Caco-2 (cell line): ENCODE results near the gene INAFM2. TPM values are rescaled to one million over a fixed set of nuclear protein-coding genes. Genes with fewer than 3 reads are reported as not detected.

Experiments used
- BruUV-seq: library from RNA; stranded (reverse); fragments of 400-500 nt; replicated peaks from 2 replicates; lab custom pipeline; 2021; lab: Mats Ljungman, UMichigan
- CTCF ChIA-PET: fragments of 300-600 bp; sonication (Branson Sonifier 250); formaldehyde crosslinking; loops from one replicate; lab custom pipeline; 2022; ENCODE audit warnings: antibody characterized with exemption; lab: Charles Lee
- POLR2A ChIA-PET: fragments of 300-600 bp; sonication (Branson Sonifier 250); formaldehyde crosslinking; loops from one replicate; lab custom pipeline; 2022; ENCODE audit warnings: antibody characterized with exemption; lab: Charles Lee
- DNase-seq, 2 experiments: peaks; one replicate each; pipeline versions ENCODE4 v3.0.0 to v3.0.0-alpha.2; 2020 to 2022
- H3K27me3 ChIP-seq: replicated peaks from 2 replicates; pipeline ENCODE4 v1.6.0; 2011; ENCODE audit warnings: low read length; ENCODE audit not compliant: control insufficient read depth, insufficient read depth
- H3K36me3 ChIP-seq: 2 replicates; pipeline ENCODE4 v1.5.1; 2011; ENCODE audit warnings: low read length; ENCODE audit not compliant: control insufficient read depth, insufficient read depth
- H3K4me1 ChIP-seq: fragments of 250-450 bp; sonication (Bioruptor Pico); 2 replicates; pipeline ENCODE4 v1.5.1; 2020; ENCODE audit warnings: mild to moderate bottlenecking
- H3K4me3 ChIP-seq: 2 replicates; pipeline ENCODE4 v1.5.1; 2011; ENCODE audit warnings: low read depth, mild to moderate bottlenecking, control low read depth, low read length
- H3K9me3 ChIP-seq: fragments of 250-450 bp; sonication (Bioruptor Pico); 2 replicates; pipeline ENCODE4 v1.5.1; 2020; ENCODE audit warnings: mild to moderate bottlenecking, moderate library complexity
- H3K27ac Mint-ChIP-seq: one replicate; pipeline ENCODE4 v1.8.0; 2022; ENCODE audit warnings: mixed read lengths; ENCODE audit not compliant: unreplicated experiment
- H3K27me3 Mint-ChIP-seq: one replicate; pipeline ENCODE4 v1.8.0; 2022; ENCODE audit warnings: mixed read lengths; ENCODE audit not compliant: insufficient read depth, unreplicated experiment
- H3K36me3 Mint-ChIP-seq: one replicate; pipeline ENCODE4 v1.8.0; 2022; ENCODE audit warnings: mild to moderate bottlenecking, mixed read lengths; ENCODE audit not compliant: insufficient read depth, unreplicated experiment
- H3K4me1 Mint-ChIP-seq: one replicate; pipeline ENCODE4 v1.8.0; 2022; ENCODE audit warnings: low read depth, mixed read lengths; ENCODE audit not compliant: unreplicated experiment
- H3K4me3 Mint-ChIP-seq: one replicate; pipeline ENCODE4 v1.8.0; 2022; ENCODE audit warnings: mild to moderate bottlenecking, moderate library complexity, mixed read lengths; ENCODE audit not compliant: unreplicated experiment
- H3K9me3 Mint-ChIP-seq: one replicate; pipeline ENCODE4 v1.8.0; 2022; ENCODE audit warnings: mixed read lengths; ENCODE audit not compliant: unreplicated experiment
- CTCF ChIP-seq, 2 experiments: fragments of 200-600 bp in 1 of 2; IDR thresholded peaks; 1 replicate in 1 of 2; 2 replicates in 1 of 2; pipeline versions ENCODE4 v1.5.1 to v1.8.0; 2011 to 2022; ENCODE audit warnings: antibody characterized with exemption in 1 of 2, control low read depth in 1 of 2, inconsistent platforms in 1 of 2, low read depth in 1 of 2, low read length in 1 of 2, mild to moderate bottlenecking in 1 of 2, moderate library complexity in 1 of 2; ENCODE audit not compliant: insufficient read depth in 1 of 2, severe bottlenecking in 1 of 2, unreplicated experiment in 1 of 2
- intact Hi-C: fragments of 100-400 bp; cut with micrococcal nuclease; formaldehyde crosslinking; loops from one replicate; pipeline ENCODE4 v1.10.0; 2022; ENCODE audit not compliant: unreplicated experiment
- total RNA-seq: library from RNA; stranded (reverse); gene quantifications from 2 replicates; pipeline ENCODE4 v1.2.3, GENCODE V29; 2022

The INAFM2 gene
- total RNA-seq, 1 experiment from 2014 or later = 13.4 TPM

DNA sequence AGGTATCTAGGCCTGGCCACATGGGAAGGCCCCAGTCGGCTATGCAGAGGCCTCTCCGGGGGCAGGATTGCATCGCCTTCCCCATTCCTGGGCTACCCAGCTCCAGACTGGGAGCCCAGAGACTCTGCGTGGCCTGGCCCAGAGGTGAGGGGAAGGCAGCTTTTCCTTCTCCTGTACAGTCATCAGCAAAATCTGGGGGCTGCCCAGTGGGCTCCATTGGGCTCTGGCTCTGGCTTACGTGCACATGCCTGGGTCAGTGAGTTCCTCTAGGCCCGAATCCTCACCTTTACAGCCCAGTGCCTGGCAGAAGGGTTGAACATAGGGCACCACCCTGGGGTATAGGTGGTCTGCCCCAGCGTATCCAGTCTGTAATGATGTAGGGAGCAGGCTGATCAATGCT, 36.7 kb upstream of the INAFM2 start:
- Mint-ChIP-seq H3K9me3 (no peaks in the 10 kb centered on the region), H3K4me3 (no peak overlapping the region), H3K27ac (no peak overlapping the region), H3K36me3 (no peaks in the 10 kb centered on the region), H3K4me1 (no peaks in the 10 kb centered on the region), H3K27me3 (no peaks in the 10 kb centered on the region)
- no peak for TF ChIP-seq CTCF (IDR thresholded peaks at IDR 0.05; ENCODE audit: insufficient read depth in 1 of 2, low read depth in 1 of 2, low read length in 1 of 2, severe bottlenecking in 1 of 2, unreplicated experiment in 1 of 2)
- intact Hi-C loops = no loop called here
- DNase-seq = no peak
- Histone ChIP-seq H3K4me3 (no peak overlapping the region), H3K36me3 (no peaks in the 10 kb centered on the region), H3K9me3 (no peaks in the 10 kb centered on the region), H3K27me3 (no peaks in the 10 kb centered on the region), H3K4me1 (no peaks in the 10 kb centered on the region)
- BruUV-seq = no TSS peak
- POLR2A ChIA-PET = interaction anchor here (0.6 kb wide), 1 partner anchor 7 kb away, joined by 4 read pairs; no protein-coding TSS in a partner anchor
- CTCF ChIA-PET = interaction anchor here (1.0 kb wide), 1 partner anchor 12 kb away, joined by 4 read pairs; no protein-coding TSS in a partner anchor

GRCh38 chr15:40287505-40287904, 36.0 kb upstream of the INAFM2 start:
- H3K4me3 ChIP-seq = no peak overlapping the region
- H3K4me3 Mint-ChIP-seq = no peak overlapping the region
- no peak for TF ChIP-seq CTCF (IDR thresholded peaks at IDR 0.05; ENCODE audit: insufficient read depth in 1 of 2, low read depth in 1 of 2, low read length in 1 of 2, severe bottlenecking in 1 of 2, unreplicated experiment in 1 of 2)
- H3K4me1 ChIP-seq = no peaks in the 10 kb centered on the region
- H3K27me3 Mint-ChIP-seq = no peaks in the 10 kb centered on the region
- no peaks in the 10 kb centered on the region for H3K9me3 Mint-ChIP-seq
- H3K36me3 ChIP-seq = no peaks in the 10 kb centered on the region
- no TSS peak for BruUV-seq
- no peak for DNase-seq
- H3K9me3 ChIP-seq = no peaks in the 10 kb centered on the region
- intact Hi-C loops = no loop called here
- no peak overlapping the region for H3K27ac Mint-ChIP-seq
- no peaks in the 10 kb centered on the region for H3K36me3 Mint-ChIP-seq
- CTCF ChIA-PET = no interaction called here
- H3K27me3 ChIP-seq = no peaks in the 10 kb centered on the region
- POLR2A ChIA-PET = interaction anchor here (0.6 kb wide), 1 partner anchor 8 kb away, joined by 4 read pairs; no protein-coding TSS in a partner anchor
- no peaks in the 10 kb centered on the region for H3K4me1 Mint-ChIP-seq

GRCh38 chr15:40287968-40288367, 35.5 kb upstream of the INAFM2 start:
- no peaks in the 10 kb centered on the region for H3K4me1 ChIP-seq
- ChIA-PET CTCF (interaction anchor here (1.9 kb wide), 1 partner anchor 8 kb away, joined by 7 read pairs; no protein-coding TSS in a partner anchor), POLR2A (no interaction called here)
- no peak overlapping the region for H3K4me3 ChIP-seq
- no peak for TF ChIP-seq CTCF (IDR thresholded peaks at IDR 0.05; ENCODE audit: insufficient read depth in 1 of 2, low read depth in 1 of 2, low read length in 1 of 2, severe bottlenecking in 1 of 2, unreplicated experiment in 1 of 2)
- H3K27me3 ChIP-seq = no peaks in the 10 kb centered on the region
- Mint-ChIP-seq H3K9me3 (no peaks in the 10 kb centered on the region), H3K4me3 (no peak overlapping the region), H3K4me1 (no peaks in the 10 kb centered on the region), H3K36me3 (no peaks in the 10 kb centered on the region), H3K27me3 (no peaks in the 10 kb centered on the region), H3K27ac (no peak overlapping the region)
- DNase-seq = peak in 1 of 2 experiments; percentile 28
- no peaks in the 10 kb centered on the region for H3K9me3 ChIP-seq
- intact Hi-C loops = no loop called here
- BruUV-seq = no TSS peak
- H3K36me3 ChIP-seq = no peaks in the 10 kb centered on the region
